Neural cell (in vitro differentiated cells): ENCODE data around the gene ZBTB17. TPM values are rescaled to one million over a fixed set of nuclear protein-coding genes. Genes with fewer than 3 reads are reported as not detected.

Source experiments
- H2AFZ ChIP-seq: fragments of 200-600, 300-800 bp; sonication (generic), shearing (Covaris generic); 2 replicates; pipeline ENCODE4 v1.6.0; 2014; ENCODE audit warnings: low read depth, mild to moderate bottlenecking, antibody characterized with exemption, low read length, moderate library complexity
- H3F3A ChIP-seq: fragments of 200-600 bp; shearing (Covaris generic); 2 replicates; pipeline ENCODE4 v1.6.1; 2016; ENCODE audit warnings: mild to moderate bottlenecking, moderate library complexity, mixed read lengths, antibody characterized with exemption, low read length; ENCODE audit not compliant: insufficient read depth, poor library complexity, severe bottlenecking
- H3K27ac ChIP-seq: fragments of 200-600, 300-800 bp; sonication (generic), shearing (Covaris generic); 2 replicates; pipeline ENCODE4 v1.5.1; 2014; ENCODE audit warnings: mild to moderate bottlenecking, low read length, moderate library complexity
- H3K27me3 ChIP-seq: fragments of 300-800, 200-600 bp; sonication (generic), shearing (Covaris generic); 2 replicates; pipeline ENCODE4 v1.6.0; 2014; ENCODE audit warnings: mild to moderate bottlenecking, low read depth, low read length, moderate library complexity; ENCODE audit not compliant: insufficient read depth
- H3K36me3 ChIP-seq: fragments of 300-800, 200-600 bp; sonication (generic), shearing (Covaris generic); 2 replicates; pipeline ENCODE4 v1.5.1; 2014; ENCODE audit warnings: mild to moderate bottlenecking, antibody characterized with exemption, low read length, moderate library complexity; ENCODE audit not compliant: insufficient read depth
- H3K4me2 ChIP-seq: fragments of 300-800, 200-600 bp; sonication (generic), shearing (Covaris generic); 2 replicates; pipeline ENCODE4 v1.6.0; 2014; ENCODE audit warnings: mild to moderate bottlenecking, low read length
- H3K4me3 ChIP-seq: fragments of 300-800, 200-600 bp; sonication (generic), shearing (Covaris generic); 2 replicates; pipeline ENCODE4 v1.5.1; 2014; ENCODE audit warnings: mild to moderate bottlenecking, low read length, moderate library complexity
- H3K79me2 ChIP-seq: fragments of 200-600 bp; shearing (Covaris generic); replicated peaks from 2 replicates; pipeline ENCODE4 v1.6.0; 2014; ENCODE audit warnings: mild to moderate bottlenecking, low read length, moderate library complexity; ENCODE audit not compliant: insufficient read depth
- H3K9ac ChIP-seq: fragments of 300-800, 200-600 bp; sonication (generic), shearing (Covaris generic); 2 replicates; pipeline ENCODE4 v1.6.1; 2016; ENCODE audit warnings: mild to moderate bottlenecking, low read length, mixed read lengths
- H3K9me2 ChIP-seq: fragments of 200-600 bp; shearing (Covaris generic); 2 replicates; pipeline ENCODE4 v1.6.1; 2016; ENCODE audit warnings: mild to moderate bottlenecking, low read length, mixed read lengths; ENCODE audit not compliant: insufficient read depth
- H3K9me3 ChIP-seq: fragments of 200-600, 300-800 bp; sonication (generic), shearing (Covaris generic); 2 replicates; pipeline ENCODE4 v1.6.1; 2016; ENCODE audit warnings: mild to moderate bottlenecking, mixed run types, low read length, moderate library complexity, mixed read lengths
- H4K20me1 ChIP-seq: fragments of 200-600 bp; shearing (Covaris generic); 2 replicates; pipeline ENCODE4 v1.6.1; 2016; ENCODE audit warnings: mild to moderate bottlenecking, mixed run types; ENCODE audit not compliant: insufficient read depth
- EP300 ChIP-seq: fragments of 450-650 bp; conservative IDR thresholded peaks from 2 replicates; pipeline ENCODE4 v1.6.1; 2014; ENCODE audit warnings: antibody characterized with exemption, mild to moderate bottlenecking, moderate library complexity; ENCODE audit not compliant: poor library complexity, severe bottlenecking
- EZH2 ChIP-seq: fragments of 200-600, 300-800 bp; shearing (Covaris generic), sonication (generic); IDR thresholded peaks from 2 replicates; pipeline ENCODE4 v1.6.1; 2014; ENCODE audit warnings: antibody characterized with exemption, low read length, borderline replicate concordance, mild to moderate bottlenecking; ENCODE audit not compliant: insufficient read depth, poor library complexity, severe bottlenecking
- MXI1 ChIP-seq: fragments of 450-650 bp; conservative IDR thresholded peaks from 2 replicates; pipeline ENCODE4 v1.6.1; 2014; ENCODE audit warnings: antibody characterized with exemption, mild to moderate bottlenecking; ENCODE audit not compliant: poor library complexity, severe bottlenecking
- POLR2AphosphoS5 ChIP-seq: IDR thresholded peaks from 2 replicates; pipeline ENCODE4 v1.6.1; 2012
- RAD21 ChIP-seq: fragments of 450-650 bp; conservative IDR thresholded peaks from 2 replicates; pipeline ENCODE4 v1.6.1; 2014; ENCODE audit warnings: antibody characterized with exemption, mild to moderate bottlenecking, moderate library complexity
- SMC3 ChIP-seq: fragments of 450-650 bp; conservative IDR thresholded peaks from 2 replicates; pipeline ENCODE4 v1.6.1; 2014; ENCODE audit warnings: antibody characterized with exemption, mild to moderate bottlenecking, moderate library complexity; ENCODE audit not compliant: poor library complexity
- TAF1 ChIP-seq: IDR thresholded peaks from 2 replicates; pipeline ENCODE4 v1.6.1; 2012; ENCODE audit warnings: low read depth
- polyA plus RNA-seq: library from polyadenylated mRNA; depleted of rRNA; stranded (reverse); fragments of >200 nt; gene quantifications from 2 replicates; pipeline ENCODE4 v1.2.3, GENCODE V29; 2014
- TF ChIP-seq, protein P1 (sequence below): IDR thresholded peaks from 2 replicates; pipeline ENCODE4 v1.6.1; 2012; ENCODE audit warnings: borderline replicate concordance
- TF ChIP-seq, protein P2 (sequence below): fragments of 450-650 bp; IDR thresholded peaks from 2 replicates; pipeline ENCODE4 v1.5.1; 2014; ENCODE audit warnings: antibody characterized with exemption, mild to moderate bottlenecking, moderate library complexity; ENCODE audit not compliant: poor library complexity, severe bottlenecking

ZBTB17 gene
- polyA plus RNA-seq, 1 donor from 2014 or later, result 114 TPM

DNA sequence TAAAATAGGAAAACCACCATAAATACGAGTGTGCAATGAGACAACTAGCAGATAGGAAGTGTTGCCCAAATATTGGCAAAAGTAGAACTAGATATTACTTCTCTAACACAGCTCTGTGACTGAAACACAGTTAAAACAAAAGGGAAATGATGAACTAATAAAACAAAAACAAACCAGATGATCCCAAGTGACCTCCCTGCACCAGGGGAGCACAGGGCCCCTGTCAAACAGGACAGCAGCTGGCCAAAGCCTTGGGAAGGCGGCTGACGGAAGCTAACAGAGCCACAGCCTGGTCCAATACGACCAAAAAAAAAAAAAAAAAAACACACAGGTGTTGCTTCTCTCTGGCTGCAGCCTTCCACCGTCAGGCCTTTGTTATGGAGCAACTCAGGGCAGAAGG, 17.8 kb downstream of the ZBTB17 start:
- Histone ChIP-seq H3K9me3 (no peaks in the 10 kb centered on the region), H3K79me2 (peaks cover 4% of the 10 kb centered on the region), H4K20me1 (no peaks in the 10 kb centered on the region), H3K27me3 (no peaks in the 10 kb centered on the region), H3F3A (no peaks in the 10 kb centered on the region), H3K4me3 (no peak overlapping the region), H2AFZ (no peak overlapping the region), H3K27ac (no peak overlapping the region), H3K9me2 (no peaks in the 10 kb centered on the region), H3K9ac (no peak overlapping the region), H3K36me3 (no peaks in the 10 kb centered on the region), H3K4me2 (no peak overlapping the region)
- TF ChIP-seq EZH2, result no peak
- TF ChIP-seq TAF1, result no peak
- TF ChIP-seq SMC3, result no peak
- TF ChIP-seq, protein P1, sequence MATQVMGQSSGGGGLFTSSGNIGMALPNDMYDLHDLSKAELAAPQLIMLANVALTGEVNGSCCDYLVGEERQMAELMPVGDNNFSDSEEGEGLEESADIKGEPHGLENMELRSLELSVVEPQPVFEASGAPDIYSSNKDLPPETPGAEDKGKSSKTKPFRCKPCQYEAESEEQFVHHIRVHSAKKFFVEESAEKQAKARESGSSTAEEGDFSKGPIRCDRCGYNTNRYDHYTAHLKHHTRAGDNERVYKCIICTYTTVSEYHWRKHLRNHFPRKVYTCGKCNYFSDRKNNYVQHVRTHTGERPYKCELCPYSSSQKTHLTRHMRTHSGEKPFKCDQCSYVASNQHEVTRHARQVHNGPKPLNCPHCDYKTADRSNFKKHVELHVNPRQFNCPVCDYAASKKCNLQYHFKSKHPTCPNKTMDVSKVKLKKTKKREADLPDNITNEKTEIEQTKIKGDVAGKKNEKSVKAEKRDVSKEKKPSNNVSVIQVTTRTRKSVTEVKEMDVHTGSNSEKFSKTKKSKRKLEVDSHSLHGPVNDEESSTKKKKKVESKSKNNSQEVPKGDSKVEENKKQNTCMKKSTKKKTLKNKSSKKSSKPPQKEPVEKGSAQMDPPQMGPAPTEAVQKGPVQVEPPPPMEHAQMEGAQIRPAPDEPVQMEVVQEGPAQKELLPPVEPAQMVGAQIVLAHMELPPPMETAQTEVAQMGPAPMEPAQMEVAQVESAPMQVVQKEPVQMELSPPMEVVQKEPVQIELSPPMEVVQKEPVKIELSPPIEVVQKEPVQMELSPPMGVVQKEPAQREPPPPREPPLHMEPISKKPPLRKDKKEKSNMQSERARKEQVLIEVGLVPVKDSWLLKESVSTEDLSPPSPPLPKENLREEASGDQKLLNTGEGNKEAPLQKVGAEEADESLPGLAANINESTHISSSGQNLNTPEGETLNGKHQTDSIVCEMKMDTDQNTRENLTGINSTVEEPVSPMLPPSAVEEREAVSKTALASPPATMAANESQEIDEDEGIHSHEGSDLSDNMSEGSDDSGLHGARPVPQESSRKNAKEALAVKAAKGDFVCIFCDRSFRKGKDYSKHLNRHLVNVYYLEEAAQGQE, result no peak
- no peak for TF ChIP-seq EP300
- TF ChIP-seq RAD21, result no peak
- no peak for TF ChIP-seq POLR2AphosphoS5
- TF ChIP-seq MXI1, result no peak
- TF ChIP-seq, protein P2, sequence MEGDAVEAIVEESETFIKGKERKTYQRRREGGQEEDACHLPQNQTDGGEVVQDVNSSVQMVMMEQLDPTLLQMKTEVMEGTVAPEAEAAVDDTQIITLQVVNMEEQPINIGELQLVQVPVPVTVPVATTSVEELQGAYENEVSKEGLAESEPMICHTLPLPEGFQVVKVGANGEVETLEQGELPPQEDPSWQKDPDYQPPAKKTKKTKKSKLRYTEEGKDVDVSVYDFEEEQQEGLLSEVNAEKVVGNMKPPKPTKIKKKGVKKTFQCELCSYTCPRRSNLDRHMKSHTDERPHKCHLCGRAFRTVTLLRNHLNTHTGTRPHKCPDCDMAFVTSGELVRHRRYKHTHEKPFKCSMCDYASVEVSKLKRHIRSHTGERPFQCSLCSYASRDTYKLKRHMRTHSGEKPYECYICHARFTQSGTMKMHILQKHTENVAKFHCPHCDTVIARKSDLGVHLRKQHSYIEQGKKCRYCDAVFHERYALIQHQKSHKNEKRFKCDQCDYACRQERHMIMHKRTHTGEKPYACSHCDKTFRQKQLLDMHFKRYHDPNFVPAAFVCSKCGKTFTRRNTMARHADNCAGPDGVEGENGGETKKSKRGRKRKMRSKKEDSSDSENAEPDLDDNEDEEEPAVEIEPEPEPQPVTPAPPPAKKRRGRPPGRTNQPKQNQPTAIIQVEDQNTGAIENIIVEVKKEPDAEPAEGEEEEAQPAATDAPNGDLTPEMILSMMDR, result no peak

GRCh38 chr1:15957221-15958095, 18.4 kb downstream of the ZBTB17 start:
- no peak overlapping the region for H3K27ac ChIP-seq
- no peak overlapping the region for H3K4me3 ChIP-seq
- no peaks in the 10 kb centered on the region for H3K9me2 ChIP-seq
- TF ChIP-seq EZH2, result no peak
- TF ChIP-seq MXI1, result no peak
- TF ChIP-seq EP300, result no peak
- no peak for TF ChIP-seq RAD21
- no peak for TF ChIP-seq POLR2AphosphoS5
- H2AFZ ChIP-seq, result no peak overlapping the region
- H3F3A ChIP-seq, result no peaks in the 10 kb centered on the region
- H3K9ac ChIP-seq, result no peak overlapping the region
- H3K27me3 ChIP-seq, result no peaks in the 10 kb centered on the region
- no peaks in the 10 kb centered on the region for H3K9me3 ChIP-seq
- peaks cover 4% of the 10 kb centered on the region for H3K79me2 ChIP-seq
- H3K36me3 ChIP-seq, result no peaks in the 10 kb centered on the region
- H4K20me1 ChIP-seq, result peaks cover 2% of the 10 kb centered on the region
- no peak overlapping the region for H3K4me2 ChIP-seq
